CD4-positive, alpha-beta T cell treated with Interleukin-6 at 100 ng/mL for 8 hours (primary cell): ENCODE data around the gene IGSF21.
A peak's percentile ranks its signal among the peaks of the same experiment; 100 is the strongest.

Source experiments
- DNase-seq: peaks from one replicate; pipeline ENCODE4 v3.0.0-alpha.2; 2020; ENCODE audit warnings: mixed read lengths, low spot score

IGSF21 gene

GRCh38 chr1:18094096-18094495, 13.5 kb upstream of the IGSF21 start:
- no peak for DNase-seq

GRCh38 chr1:18097206-18097605, 10.4 kb upstream of the IGSF21 start:
- DNase-seq: no peak

DNA sequence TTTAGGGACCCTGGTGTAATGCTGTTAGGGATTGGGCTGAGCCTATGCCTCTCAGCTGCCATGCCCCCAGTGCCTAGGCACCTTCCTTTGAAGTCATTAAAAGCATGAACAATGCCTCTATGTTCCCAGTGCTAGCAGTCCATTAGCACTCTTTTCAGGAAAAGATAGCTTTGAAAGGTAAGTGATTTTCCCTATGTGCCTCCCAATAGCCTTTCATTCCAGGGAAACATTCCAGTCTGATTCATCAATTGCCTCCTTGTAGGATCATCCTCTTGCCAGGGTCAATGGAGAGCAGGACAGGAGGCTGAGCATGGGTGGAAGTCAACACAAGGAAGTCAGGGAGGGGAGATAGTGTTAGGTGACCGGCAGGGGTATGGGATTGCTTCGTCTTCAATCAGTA, 8.6 kb upstream of the IGSF21 start:
- DNase-seq: no peak

DNA sequence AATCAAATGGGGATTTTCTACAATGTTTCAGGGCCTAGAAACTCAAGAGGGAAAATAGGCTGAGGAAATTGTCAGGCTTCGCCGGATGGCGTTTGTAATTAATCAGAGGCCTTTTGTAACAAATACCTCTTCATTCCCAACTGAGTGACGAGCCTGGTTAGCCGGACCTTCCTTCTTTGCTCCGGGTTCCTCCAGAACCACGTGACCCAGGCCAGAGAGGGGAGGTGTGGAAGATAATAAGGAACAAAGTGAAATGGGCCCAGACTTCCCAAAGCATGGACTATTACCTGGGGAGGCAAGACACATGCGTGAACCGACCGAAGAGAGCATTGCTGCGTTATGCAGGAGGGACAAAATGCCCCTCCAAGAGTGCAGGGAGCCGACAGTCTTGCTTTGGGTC, 7.5 kb upstream of the IGSF21 start:
- no peak for DNase-seq

DNA sequence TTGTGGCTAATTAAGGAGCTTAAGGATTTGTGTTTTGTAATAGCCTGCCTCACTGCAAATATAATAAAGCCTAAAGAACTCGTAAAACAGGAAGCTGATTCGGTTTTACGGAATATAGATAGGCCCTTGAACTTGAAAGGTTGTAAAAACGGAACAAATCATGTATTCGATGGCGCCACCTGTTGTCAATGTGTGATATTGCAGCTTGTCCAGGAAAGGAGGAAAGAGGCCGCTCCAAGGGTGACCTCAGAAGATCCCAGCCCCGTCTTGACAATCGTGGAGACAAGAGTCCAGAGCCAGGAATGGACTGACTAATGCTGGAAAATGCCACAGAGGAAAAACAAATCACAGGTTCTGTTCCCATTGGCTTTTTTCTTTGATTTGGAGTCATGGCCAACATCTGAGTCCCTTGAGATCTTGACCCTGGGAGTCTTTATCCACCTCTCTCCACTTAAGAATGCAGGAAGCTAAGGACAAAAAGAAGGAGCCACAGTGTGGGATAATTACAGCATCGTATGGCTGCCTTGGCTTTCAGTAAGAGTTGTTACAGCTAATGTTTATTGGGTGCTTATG, 7.0 kb upstream of the IGSF21 start:
- DNase-seq: peak; percentile 13

GRCh38 chr1:18101508-18101907, 6.1 kb upstream of the IGSF21 start:
- no peak for DNase-seq

- DNase-seq: no peak
Measured at GRCh38 chr1:18103788-18104421, 3.7 kb upstream of the IGSF21 start.

DNA sequence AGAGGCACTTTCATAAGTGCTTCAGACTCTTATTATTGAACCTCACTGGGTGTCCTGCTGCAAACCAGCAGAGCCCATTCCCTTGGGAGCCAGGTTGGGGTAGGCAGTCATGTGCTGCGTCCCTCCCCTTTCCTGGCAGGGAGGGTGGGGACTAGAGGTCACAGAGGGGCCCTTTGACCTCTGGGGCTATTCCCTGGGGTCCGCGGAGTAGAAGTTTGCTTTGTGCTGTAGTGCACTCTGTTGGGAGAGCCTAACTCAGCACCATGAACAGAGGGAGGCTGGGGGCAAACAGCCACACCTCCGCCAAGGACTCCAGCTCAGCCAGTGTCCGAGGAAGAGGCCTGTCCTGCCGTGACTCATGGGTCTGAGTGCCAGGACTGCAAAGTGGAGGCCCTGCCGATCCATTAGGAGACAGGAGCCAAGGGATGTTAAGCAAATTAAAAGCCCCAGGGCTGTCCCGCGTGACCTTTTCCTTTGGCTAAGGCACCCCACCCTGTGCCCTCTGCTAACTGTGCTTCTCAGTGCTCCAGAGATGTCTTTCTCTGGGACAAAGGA, 3.0 kb upstream of the IGSF21 start:
- no peak for DNase-seq

DNA sequence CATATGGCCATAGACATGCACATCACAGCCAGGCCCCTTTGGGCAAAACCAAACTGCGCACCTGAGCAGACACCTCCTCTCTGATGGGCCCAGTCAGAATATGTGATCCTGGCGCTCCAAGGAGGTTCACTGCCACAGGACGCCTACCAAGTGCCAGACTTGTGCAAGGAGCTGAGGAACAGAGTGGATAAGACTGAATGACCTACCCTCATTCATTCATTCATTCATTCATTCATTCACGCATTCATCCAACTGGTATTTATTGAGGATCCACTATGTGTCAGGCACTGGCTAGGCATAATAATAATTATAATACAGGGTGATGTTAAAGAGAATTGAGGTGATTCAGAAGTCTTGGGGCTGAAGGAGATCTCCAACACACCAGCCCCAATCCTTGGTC, 2.4 kb upstream of the IGSF21 start:
- no peak for DNase-seq

DNA sequence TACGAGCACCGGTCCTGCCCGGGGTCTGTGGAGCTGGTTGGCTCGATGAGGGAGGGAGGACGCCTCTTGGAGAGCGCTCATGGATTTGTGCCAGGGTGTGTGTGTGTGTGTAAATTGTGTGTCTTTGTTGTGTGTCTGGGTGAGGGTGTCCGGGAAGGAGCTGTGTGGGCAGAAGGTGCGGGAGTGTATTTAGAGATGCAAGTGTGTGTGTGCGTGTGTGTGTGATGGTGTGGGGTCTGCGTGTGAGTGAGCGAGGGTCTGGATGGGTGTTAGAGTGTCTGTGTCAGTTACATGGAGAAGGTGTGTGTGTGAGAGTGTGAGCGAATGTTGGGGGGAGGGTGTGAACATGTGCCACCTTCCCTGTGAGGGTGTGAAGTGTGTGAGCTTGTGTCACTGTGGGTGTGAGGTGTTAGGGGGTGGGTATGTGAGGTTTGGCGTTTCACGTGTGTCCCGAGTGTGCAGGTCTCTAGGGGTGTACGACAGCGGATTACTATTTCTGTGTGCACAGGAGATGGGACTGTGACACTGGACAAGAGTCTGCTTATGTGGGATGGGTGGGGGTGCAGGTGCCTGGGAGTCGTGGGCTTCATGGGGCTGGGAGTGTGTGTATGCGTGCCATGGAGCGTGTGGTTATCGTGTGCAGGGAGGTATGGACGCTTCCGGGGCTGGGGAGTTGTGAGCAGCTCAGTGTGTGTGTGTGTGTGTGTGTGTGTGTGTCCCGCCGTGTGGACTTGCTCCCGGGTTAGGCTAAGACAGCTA, 880 bp downstream of the IGSF21 start:
- no peak for DNase-seq

- no peak for DNase-seq
Measured at GRCh38 chr1:18109058-18109755, 1.6 kb downstream of the IGSF21 start.

GRCh38 chr1:18109756-18110597, 2.4 kb downstream of the IGSF21 start:
- no peak for DNase-seq

- DNase-seq: no peak
Measured at GRCh38 chr1:18110598-18110939, 3.0 kb downstream of the IGSF21 start.

- DNase-seq: no peak
Measured at GRCh38 chr1:18110968-18111367, 3.4 kb downstream of the IGSF21 start.

DNA sequence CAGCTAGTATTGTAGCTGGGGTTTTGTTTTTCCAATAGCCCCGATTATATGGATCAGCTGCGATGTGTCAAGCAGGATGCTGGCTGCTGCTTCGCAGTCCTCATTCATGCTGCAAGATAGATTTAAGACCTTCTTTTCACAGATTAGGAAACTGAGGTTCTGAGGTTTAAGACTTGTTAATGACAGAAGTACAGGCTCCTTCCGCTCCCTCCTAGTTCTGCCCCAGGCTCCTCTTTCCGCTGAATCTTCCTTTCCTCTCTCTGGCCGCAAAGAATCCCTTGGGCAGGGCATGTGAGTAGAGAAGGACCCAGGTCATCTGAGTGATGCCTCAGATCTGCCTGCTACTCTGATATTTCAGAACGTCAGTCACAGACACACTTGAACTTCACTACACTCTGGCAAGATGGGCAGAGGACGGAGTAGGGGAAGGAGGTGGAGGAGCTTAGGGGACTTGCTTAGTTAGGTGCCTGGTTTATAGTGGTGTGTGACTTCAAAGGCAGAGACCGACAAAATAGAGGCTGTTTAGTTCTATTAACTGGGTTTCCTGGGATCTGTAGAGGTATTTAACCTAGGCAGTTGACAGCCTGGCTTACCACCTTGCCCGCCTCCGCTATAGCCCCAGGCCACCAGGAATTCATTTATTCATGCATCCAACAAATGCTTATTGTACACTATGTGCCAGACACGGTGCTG, 4.2 kb downstream of the IGSF21 start:
- DNase-seq: no peak

DNA sequence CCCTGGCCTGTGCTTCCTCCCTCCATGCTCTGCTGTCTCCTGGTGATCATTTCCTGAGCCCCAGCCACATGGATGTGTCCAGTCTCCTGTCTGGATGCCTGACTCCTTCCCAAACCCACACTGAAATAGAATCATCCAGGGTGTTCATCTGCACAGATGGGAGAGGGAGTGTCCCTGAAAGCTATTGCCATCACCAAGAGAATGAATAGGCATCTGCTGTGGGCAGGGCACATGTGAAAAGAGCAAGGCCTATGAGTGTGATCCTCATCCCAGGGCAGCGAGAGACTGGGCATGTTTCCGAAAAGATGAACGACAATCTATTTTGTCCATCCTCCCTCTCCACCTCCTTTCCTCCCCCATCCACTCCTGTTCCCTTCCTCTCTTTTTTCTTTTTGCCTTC, 5.0 kb downstream of the IGSF21 start:
- DNase-seq: no peak

DNA sequence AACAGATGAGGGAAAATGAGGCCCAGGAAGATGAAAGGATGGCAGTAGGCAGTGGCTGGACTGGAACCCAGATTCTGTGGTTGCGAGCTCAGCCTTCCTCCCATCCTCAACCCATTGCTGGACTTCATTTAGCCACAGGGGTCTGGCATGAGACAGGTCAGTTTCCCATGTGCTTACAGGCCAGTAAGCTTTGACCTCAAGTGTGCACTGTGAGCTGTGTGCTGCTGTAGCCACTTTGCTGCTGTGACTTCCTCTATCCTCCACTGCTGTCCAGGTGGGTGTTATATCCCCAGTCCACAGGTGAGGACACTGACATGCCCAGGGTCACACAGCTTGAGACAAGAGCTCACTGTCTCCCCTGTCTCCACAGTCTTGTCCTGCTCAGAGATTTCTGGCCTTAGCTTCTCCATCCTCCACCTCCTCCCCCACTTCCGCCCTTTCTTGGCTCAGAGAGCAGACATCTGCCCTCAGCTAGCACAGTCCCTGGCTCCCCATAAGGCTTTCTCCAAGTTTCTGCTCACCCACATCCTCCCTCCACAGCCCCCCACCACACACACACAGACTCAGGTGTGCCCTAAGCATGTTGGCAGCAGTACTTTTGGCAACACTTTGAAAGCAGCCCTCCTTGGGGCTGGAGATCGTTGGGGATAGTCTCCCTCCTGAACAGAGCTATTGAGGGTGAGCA, 7.3 kb downstream of the IGSF21 start:
- DNase-seq: no peak

GRCh38 chr1:18116777-18117176, 9.2 kb downstream of the IGSF21 start:
- no peak for DNase-seq

GRCh38 chr1:18118078-18118477, 10.5 kb downstream of the IGSF21 start:
- no peak for DNase-seq

- DNase-seq: no peak
Measured at GRCh38 chr1:18118491-18118890, 10.9 kb downstream of the IGSF21 start.

DNA sequence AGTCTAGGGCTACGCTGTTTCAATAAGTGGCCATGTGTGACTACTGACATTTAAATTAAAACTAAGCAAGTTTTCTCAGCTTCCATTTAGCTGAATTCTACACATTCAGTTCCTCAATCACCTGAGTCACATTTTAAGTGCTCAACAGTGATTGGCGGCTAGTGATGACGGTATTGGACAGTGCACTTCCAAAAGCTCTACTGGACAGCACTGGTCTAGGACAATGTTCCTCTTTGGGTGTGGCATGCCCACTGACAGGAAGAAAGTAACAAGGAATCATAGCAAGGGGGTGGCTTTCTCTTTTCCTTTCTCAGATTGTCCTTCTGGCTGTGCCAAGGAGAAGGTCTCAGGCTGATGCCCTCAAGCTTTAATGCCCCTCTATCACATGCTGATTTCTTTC, 11.7 kb downstream of the IGSF21 start:
- no peak for DNase-seq
